GM21737 (cell line): ENCODE measurements around the gene TDRD12.

Experiments
- ATAC-seq: cut with Tn5 transposase; IDR thresholded peaks from one replicate; pipeline ENCODE4 v1.9.1; 2021; ENCODE audit warnings: mild to moderate bottlenecking, moderate library complexity; ENCODE audit not compliant: unreplicated experiment

Gene TDRD12

GRCh38 chr19:32719611-32720059, at the start of gene TDRD12:
Gene TDRD12 (plus strand): TSS chr19:32719767. CDS start chr19:32720073, 306 bp downstream.
- no peak for ATAC-seq

- ATAC-seq = no peak
Observed at GRCh38 chr19:32671883-32672593, 47.5 kb upstream of the TDRD12 start.

GRCh38 chr19:32672841-32673240, 46.7 kb upstream of the TDRD12 start:
- ATAC-seq = no peak

GRCh38 chr19:32673573-32673972, 46.0 kb upstream of the TDRD12 start:
- ATAC-seq = no peak

GRCh38 chr19:32674153-32674930, 45.2 kb upstream of the TDRD12 start:
- peak; percentile 4 for ATAC-seq

- ATAC-seq = peak; percentile 97
Observed at GRCh38 chr19:32674931-32675719, 44.4 kb upstream of the TDRD12 start, which contains the start of gene ANKRD27. Gene ANKRD27 (minus strand): TSS chr19:32675180. CDS start chr19:32659015, 16,165 bp downstream.

DNA sequence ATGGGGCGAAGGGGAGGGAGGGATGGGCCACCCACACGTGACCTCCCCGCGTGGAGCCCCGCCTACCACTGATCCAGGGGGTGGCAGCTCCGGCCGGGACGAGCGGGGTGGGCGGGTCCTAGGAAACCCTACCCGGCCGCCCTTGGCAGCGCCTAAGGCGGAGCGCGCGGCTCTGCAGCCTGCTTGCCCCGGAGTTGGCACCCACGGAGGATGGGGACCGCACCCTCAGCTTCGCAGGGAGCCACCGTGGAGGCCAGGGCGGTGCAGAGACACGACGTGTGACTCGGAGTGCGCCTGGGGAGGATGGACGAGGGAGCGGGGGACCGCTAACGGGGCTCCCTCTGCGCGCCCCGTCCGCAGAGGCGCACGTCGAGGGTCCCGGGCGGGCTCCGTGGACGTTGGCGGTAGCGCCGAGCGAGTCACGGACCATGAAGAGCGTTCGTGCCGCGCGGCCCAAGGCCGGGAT, 43.8 kb upstream of the TDRD12 start, which contains the start of gene RGS9BP:
Gene RGS9BP, plus strand, starts transcription at position 129 of the 466 bp plus-strand sequence. CDS start 416 bp downstream, outside the sequence.
- no peak for ATAC-seq

DNA sequence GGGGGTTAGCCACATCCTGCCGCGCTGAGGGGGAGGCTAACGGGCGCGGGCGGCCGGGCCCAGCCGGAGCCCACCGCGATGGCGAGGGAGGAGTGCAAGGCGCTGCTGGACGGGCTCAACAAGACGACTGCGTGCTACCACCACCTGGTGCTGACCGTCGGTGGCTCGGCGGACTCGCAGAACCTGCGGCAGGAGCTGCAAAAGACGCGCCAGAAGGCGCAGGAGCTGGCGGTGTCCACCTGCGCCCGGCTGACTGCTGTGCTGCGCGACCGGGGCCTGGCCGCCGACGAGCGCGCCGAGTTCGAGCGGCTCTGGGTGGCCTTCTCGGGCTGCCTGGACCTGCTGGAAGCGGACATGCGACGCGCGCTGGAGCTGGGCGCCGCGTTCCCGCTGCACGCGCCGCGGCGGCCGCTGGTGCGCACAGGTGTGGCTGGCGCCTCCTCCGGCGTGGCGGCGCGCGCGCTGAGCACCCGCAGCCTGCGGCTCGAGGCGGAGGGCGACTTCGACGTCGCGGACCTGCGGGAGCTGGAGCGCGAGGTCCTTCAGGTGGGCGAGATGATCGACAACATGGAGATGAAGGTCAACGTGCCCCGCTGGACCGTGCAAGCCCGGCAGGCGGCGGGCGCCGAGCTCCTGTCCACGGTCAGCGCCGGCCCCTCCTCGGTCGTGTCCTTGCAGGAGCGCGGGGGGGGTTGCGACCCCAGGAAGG, 43.2 kb upstream of the TDRD12 start:
- ATAC-seq = no peak

DNA sequence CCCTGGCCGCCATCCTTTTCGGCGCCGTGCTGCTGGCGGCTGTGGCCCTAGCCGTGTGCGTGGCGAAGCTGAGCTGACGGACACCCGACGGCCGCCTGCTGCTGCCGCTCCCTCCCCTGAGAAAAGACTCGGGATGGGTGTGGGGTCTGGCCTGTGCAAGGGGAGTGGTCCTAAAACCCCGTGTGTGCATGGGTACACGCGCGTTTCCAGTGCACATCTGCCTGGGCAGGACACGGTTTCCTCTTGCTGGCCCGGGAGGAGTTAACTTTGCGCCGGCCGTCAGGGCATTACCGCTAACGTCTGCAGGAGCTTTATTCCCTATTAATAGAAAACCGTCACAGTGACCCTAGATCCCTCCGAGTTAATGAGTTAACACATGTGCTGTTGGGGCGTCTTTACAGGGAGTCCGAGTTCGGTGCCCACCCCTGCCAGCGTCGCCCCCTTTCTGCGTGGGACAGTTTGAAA, 42.6 kb upstream of the TDRD12 start:
- no peak for ATAC-seq

- no peak for ATAC-seq
Observed at GRCh38 chr19:32677657-32678056, 41.9 kb upstream of the TDRD12 start.

DNA sequence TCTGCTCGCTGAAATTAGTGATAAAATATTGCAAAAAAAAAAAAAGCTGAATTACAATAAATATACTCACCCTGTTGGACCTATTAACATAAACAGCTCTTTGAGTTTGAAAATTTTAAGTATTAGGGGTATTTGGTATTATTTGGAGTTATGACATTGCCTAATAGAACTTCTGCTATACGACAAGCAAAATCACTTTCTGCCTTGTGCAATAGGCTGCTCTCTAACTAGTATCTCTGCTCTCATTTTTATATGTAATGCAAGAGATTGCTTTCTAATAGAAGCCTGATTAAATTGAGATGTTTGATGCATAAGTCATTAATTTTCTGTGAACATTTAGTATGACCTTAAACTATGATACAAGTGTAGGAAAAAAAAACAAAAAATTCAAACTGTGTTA, 38.6 kb upstream of the TDRD12 start:
- no peak for ATAC-seq

DNA sequence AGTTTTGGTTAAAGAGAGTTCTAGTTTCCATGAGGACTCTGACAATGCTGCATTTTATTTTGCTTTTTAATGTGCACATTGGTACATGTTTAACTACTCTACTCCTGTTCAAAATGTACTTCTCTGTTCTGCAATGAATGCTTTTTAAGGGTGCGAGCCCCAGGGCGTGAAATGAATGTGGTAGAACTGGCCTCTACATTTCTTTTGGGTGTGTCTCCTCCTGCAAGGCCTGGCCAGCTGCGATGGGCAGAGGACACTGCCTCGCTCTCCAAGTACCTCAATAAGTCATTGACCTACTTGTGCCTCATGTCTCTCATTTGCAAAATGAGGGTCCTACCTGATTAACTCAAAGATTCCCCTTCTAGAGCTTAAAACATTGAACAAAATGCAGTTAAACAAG, 37.2 kb upstream of the TDRD12 start:
- ATAC-seq = no peak

DNA sequence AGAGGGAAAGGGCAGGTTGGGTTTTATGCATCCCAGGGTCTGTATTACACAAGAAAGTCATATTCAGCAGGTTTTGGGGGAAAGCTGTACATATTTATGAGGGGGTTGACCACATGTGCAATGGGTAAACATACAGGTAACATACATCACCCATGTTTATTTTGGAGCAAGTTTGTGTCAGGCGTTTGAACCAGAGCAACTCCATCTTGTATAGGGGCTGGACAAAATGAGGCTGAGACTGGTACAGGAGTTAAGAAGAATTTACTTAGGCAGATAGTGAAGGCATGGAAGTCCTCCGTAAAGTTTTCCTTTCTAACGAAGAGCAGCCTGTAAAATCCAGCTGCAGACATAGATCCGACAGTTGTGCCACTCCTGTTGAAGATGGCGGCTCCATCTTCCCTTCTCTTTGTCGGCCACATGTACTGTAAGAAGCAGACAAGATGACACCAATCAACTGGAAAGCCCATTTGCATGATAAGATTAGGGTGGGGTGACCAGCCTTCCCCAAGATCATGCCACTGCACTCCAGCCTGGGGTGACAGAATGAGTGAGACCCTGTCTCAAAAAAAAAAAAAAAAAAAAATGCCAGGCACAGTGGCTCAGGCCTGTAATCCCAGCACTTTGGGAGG, 32.6 kb upstream of the TDRD12 start:
- no peak for ATAC-seq

DNA sequence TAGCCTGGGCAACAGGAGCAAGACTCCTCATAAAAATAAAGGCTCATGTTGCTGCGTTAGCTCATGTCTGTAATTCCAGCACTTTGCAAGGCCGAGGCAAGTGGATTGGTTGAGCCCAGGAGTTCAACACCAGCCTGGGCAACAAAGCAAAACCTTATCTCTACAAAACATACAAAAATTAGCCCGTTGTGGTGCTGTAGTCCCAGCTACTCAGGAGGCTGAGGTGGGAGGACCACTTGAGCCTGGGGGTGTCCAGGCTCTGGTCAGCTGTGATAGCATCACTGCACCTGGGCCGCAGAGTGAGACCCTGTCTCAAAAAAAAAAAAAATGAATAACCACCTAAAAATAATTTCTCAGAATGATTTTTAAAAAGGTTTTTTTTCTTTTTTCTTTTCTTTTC, 31.9 kb upstream of the TDRD12 start:
- ATAC-seq = no peak

DNA sequence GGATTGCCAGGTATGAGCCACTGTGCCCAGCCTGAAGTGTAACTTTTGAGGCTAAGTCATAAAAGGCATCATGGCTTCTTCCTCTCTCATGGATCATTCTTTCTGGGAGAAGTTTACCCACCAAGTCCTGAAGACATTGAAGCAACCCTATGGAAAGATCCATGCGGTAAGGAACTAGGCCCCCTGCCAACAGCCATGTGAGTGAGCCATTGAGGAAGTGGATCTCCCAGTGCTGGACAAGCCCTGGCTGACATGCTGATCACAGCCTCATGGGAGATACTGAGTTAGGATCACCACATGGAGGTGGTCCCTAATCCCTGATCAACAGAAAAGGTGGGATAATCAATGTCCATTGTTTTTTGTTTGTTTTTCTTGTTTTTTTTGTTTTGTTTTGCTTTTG, 31.3 kb upstream of the TDRD12 start:
- ATAC-seq = no peak

DNA sequence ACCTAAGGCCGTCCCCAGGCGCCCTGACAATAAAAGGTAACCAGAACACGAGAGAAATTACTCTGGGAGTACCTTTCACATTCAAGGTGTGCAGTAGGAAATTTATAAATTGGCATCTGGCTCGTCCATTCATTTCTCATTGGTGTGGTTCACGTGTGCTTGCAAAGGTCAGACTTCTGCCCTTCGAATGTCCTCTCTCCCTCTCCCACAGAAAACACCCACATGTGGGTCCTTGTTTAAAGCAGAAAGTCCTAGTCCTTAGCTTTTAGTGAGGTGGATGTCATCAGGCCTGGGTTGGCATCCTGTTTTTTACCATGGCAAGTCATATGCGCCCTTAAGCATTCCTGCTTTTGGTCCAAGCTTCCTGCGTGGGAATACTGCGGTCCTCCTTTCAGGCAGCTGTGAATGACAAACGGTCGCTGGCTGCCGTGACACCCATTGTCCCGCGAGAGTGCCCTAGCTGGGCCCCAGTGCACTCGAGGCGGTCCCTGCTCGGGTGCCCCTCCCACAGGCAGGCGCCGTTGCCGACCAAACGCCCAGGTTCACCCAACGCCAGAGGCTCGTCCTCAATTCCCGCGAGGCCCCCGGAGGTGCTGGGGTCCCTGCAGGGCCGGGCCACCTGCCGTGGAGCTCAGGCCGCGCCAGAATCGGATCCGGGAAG, 28.1 kb upstream of the TDRD12 start, which contains the start of gene NUDT19:
Gene NUDT19, plus strand, starts transcription at position 531 of the 661 bp plus-strand sequence. CDS start 140 bp downstream, outside the sequence.
- ATAC-seq = peak; percentile 90

- peak; percentile 51 for ATAC-seq
Observed at GRCh38 chr19:32691952-32692726, 27.4 kb upstream of the TDRD12 start.

GRCh38 chr19:32692727-32693061, 26.9 kb upstream of the TDRD12 start:
- peak; percentile 8 for ATAC-seq
